ENCODE data around the gene L3MBTL4. TPM values are rescaled to one million over a fixed set of nuclear protein-coding genes. Genes with fewer than 3 reads are reported as not detected.

The L3MBTL4 gene
- total RNA-seq, 1 experiment from 2014 or later: 0.87 TPM

DNA sequence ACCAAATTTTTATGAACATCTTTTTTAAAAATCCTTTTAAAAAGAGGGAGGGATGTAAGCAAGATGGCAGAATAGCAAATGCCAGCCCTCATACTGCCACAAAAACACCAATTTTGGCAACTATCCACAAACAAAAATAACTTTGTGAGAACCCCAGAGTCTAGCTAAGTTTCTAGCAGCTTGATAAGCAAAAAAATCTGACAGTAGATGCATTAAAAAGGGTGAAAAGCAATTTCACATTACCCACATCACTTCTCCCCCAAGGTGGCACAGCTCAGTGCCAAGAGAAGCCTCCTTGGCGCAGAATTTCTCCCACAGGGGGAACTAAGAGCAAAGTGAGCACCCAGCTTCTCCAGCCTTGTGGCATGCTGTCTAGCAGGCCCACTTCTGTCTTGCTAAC, 74.6 kb downstream of the L3MBTL4 start:
- Histone ChIP-seq H3K4me1 (ENCODE audit: control insufficient read depth, insufficient read depth, low read length) (no peaks in the 10 kb centered on the region), H3K9me3 (ENCODE audit: control insufficient read depth, insufficient read depth, low read depth, low read length) (no peaks in the 10 kb centered on the region), H3K4me3 (ENCODE audit: low read depth in 2 of 2, low read length in 2 of 2) (no peak overlapping the region), H3K27me3 (ENCODE audit: control insufficient read depth, insufficient read depth, low read length) (no peaks in the 10 kb centered on the region), H3K36me3 (ENCODE audit: control insufficient read depth, insufficient read depth, low read length) (no peaks in the 10 kb centered on the region), H3K27ac (ENCODE audit: low read length) (no peak overlapping the region)
- intact Hi-C loops (cut with micrococcal nuclease; ENCODE audit: unreplicated experiment) (no loop called here), in situ Hi-C loops (cut with HindIII; ENCODE audit: low pct_unique_long_range_greater_than_20kb, low sequenced_read_pairs) (no loop called here)
- ATAC-seq (no peak), DNase-seq (ENCODE audit: low read depth, low spot score) (no peak)
- TF ChIP-seq TCF7L2 (IDR thresholded peaks at IDR 0.05; ENCODE audit: low read depth, low read length) (no peak), SIN3A (IDR thresholded peaks at IDR 0.05; ENCODE audit: borderline replicate concordance, insufficient read depth, low read depth, low read length) (no peak), POLR2AphosphoS5 (IDR thresholded peaks at IDR 0.05; ENCODE audit: low read depth, low read length) (no peak)
- TF ChIP-seq, protein P1, sequence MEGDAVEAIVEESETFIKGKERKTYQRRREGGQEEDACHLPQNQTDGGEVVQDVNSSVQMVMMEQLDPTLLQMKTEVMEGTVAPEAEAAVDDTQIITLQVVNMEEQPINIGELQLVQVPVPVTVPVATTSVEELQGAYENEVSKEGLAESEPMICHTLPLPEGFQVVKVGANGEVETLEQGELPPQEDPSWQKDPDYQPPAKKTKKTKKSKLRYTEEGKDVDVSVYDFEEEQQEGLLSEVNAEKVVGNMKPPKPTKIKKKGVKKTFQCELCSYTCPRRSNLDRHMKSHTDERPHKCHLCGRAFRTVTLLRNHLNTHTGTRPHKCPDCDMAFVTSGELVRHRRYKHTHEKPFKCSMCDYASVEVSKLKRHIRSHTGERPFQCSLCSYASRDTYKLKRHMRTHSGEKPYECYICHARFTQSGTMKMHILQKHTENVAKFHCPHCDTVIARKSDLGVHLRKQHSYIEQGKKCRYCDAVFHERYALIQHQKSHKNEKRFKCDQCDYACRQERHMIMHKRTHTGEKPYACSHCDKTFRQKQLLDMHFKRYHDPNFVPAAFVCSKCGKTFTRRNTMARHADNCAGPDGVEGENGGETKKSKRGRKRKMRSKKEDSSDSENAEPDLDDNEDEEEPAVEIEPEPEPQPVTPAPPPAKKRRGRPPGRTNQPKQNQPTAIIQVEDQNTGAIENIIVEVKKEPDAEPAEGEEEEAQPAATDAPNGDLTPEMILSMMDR (IDR thresholded peaks at IDR 0.05): no peak
- TF ChIP-seq, protein P2, sequence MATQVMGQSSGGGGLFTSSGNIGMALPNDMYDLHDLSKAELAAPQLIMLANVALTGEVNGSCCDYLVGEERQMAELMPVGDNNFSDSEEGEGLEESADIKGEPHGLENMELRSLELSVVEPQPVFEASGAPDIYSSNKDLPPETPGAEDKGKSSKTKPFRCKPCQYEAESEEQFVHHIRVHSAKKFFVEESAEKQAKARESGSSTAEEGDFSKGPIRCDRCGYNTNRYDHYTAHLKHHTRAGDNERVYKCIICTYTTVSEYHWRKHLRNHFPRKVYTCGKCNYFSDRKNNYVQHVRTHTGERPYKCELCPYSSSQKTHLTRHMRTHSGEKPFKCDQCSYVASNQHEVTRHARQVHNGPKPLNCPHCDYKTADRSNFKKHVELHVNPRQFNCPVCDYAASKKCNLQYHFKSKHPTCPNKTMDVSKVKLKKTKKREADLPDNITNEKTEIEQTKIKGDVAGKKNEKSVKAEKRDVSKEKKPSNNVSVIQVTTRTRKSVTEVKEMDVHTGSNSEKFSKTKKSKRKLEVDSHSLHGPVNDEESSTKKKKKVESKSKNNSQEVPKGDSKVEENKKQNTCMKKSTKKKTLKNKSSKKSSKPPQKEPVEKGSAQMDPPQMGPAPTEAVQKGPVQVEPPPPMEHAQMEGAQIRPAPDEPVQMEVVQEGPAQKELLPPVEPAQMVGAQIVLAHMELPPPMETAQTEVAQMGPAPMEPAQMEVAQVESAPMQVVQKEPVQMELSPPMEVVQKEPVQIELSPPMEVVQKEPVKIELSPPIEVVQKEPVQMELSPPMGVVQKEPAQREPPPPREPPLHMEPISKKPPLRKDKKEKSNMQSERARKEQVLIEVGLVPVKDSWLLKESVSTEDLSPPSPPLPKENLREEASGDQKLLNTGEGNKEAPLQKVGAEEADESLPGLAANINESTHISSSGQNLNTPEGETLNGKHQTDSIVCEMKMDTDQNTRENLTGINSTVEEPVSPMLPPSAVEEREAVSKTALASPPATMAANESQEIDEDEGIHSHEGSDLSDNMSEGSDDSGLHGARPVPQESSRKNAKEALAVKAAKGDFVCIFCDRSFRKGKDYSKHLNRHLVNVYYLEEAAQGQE (IDR thresholded peaks at IDR 0.05; ENCODE audit: insufficient read depth in 1 of 2, low read depth in 2 of 2, low read length in 1 of 2): no peak
- no TSS peak for BruUV-seq (replicated peaks)
- POLR2A ChIA-PET: no interaction called here
- CTCF ChIA-PET: no interaction called here

- ChIA-PET CTCF (no interaction called here), POLR2A (interaction anchor here (0.7 kb wide), 1 partner anchor 19 kb away, joined by 3 read pairs; no protein-coding TSS in a partner anchor)
- Histone ChIP-seq H3K27me3 (ENCODE audit: control insufficient read depth, insufficient read depth, low read length) (no peaks in the 10 kb centered on the region), H3K4me3 (ENCODE audit: low read depth in 2 of 2, low read length in 2 of 2) (no peak overlapping the region), H3K27ac (ENCODE audit: low read length) (no peak overlapping the region), H3K36me3 (ENCODE audit: control insufficient read depth, insufficient read depth, low read length) (no peaks in the 10 kb centered on the region), H3K9me3 (ENCODE audit: control insufficient read depth, insufficient read depth, low read depth, low read length) (no peaks in the 10 kb centered on the region), H3K4me1 (ENCODE audit: control insufficient read depth, insufficient read depth, low read length) (no peaks in the 10 kb centered on the region)
- DNase-seq (ENCODE audit: low read depth, low spot score) (no peak), ATAC-seq (no peak)
- TF ChIP-seq, protein P1 (IDR thresholded peaks at IDR 0.05): no peak
- no peak for TF ChIP-seq SIN3A (IDR thresholded peaks at IDR 0.05; ENCODE audit: borderline replicate concordance, insufficient read depth, low read depth, low read length)
- intact Hi-C loops (cut with micrococcal nuclease; ENCODE audit: unreplicated experiment) (no loop called here), in situ Hi-C loops (cut with HindIII; ENCODE audit: low pct_unique_long_range_greater_than_20kb, low sequenced_read_pairs) (no loop called here)
- BruUV-seq (replicated peaks): no TSS peak
These were observed 78.5 kb downstream of the L3MBTL4 start for GRCh38 chr18:6336239-6336638.

Measured in Panc1 (cell line).